GM12892 (cell line): ENCODE data around the gene HGFAC.

Experiments used
- POLR2AphosphoS5 ChIP-seq: IDR thresholded peaks from 2 replicates; pipeline ENCODE4 v1.6.1; 2011; ENCODE audit warnings: low read depth, low read length, control low read depth
- TAF1 ChIP-seq: IDR thresholded peaks from 2 replicates; pipeline ENCODE4 v1.6.1; 2011; ENCODE audit warnings: low read depth, mild to moderate bottlenecking, control low read depth, low read length, borderline replicate concordance

DNA sequence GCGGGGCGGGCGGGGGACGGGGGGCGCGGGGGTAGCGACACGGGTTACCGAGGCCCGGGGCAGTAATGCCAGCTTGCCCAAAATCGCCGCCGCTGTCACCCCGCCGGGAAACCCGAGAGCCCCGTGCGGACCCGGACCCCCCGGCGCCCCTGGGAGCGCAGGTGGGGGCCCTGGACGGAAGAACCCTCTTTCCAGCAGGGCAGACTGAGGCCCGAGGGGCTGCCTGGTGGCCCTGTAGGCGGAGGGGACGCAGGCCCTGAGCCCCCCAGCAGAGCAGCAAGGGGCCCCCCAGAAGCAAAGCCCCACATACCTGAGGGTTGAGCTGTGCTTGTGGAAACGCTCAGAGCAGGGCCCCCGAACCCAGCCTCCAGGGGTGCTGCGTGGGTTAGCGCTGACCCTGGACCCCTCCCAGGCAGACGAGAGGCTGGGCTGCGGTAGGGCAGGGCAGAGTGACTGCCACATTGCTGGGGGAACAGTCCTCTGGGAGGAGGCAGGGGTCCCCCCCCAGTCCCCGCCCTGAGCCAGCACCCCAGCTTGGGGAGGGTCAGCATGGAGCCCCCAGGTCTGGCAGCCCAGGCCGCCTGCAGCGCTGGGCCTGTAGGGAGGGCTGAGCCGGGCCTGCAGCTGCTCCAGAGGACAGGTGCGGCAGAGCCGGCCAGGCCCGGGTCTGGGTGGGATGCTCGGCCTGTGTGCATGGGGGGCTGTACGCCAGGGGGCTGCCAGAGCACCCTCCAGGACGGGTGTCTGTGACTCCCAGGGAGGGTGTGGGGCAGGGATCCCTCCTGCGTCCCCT is 22.0 kb downstream of the HGFAC start:
- TF ChIP-seq TAF1 (no peak), POLR2AphosphoS5 (no peak)
